Measurements from ENCODE around the gene PSME4. TPM values are rescaled to one million over a fixed set of nuclear protein-coding genes. Genes with fewer than 3 reads are reported as not detected.

PSME4 gene
- total RNA-seq, 1 donor from 2014 or later, result 63.6 TPM

DNA sequence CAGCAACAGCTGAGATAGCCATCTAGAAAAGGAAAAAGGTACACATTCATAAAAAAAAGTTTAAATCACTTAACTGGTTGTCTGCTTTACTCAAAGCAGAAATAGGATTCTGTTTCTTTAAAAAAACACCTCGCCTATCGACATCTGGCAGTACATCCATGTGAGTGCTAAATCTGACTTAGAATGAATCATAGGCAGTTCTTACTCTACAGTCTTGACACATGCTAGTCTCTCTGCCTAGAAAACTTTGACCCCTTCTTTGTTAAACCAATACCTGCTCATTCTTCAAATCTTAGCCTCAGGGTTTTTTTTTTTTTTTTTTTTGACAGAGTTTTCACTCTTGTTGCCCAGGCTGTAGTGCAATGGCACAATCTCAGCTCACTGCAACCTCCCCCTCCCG, 73.9 kb downstream of the PSME4 start:
- Histone ChIP-seq H3K4me1 (peaks cover 12% of the 10 kb centered on the region), H3K36me3 (peaks cover 96% of the 10 kb centered on the region), H3K27ac (replicated peaks) (peak overlapping the region; percentile 20), H3K27me3 (ENCODE audit: low read depth) (no peaks in the 10 kb centered on the region), H3K9me3 (replicated peaks) (no peaks in the 10 kb centered on the region), H3K4me3 (no peak overlapping the region)
- DNase-seq, result no peak
- intact Hi-C loops (cut with micrococcal nuclease), result no loop called here
- TF ChIP-seq, protein P1, sequence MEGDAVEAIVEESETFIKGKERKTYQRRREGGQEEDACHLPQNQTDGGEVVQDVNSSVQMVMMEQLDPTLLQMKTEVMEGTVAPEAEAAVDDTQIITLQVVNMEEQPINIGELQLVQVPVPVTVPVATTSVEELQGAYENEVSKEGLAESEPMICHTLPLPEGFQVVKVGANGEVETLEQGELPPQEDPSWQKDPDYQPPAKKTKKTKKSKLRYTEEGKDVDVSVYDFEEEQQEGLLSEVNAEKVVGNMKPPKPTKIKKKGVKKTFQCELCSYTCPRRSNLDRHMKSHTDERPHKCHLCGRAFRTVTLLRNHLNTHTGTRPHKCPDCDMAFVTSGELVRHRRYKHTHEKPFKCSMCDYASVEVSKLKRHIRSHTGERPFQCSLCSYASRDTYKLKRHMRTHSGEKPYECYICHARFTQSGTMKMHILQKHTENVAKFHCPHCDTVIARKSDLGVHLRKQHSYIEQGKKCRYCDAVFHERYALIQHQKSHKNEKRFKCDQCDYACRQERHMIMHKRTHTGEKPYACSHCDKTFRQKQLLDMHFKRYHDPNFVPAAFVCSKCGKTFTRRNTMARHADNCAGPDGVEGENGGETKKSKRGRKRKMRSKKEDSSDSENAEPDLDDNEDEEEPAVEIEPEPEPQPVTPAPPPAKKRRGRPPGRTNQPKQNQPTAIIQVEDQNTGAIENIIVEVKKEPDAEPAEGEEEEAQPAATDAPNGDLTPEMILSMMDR (IDR thresholded peaks at IDR 0.05; ENCODE audit: borderline replicate concordance), result no peak

DNA sequence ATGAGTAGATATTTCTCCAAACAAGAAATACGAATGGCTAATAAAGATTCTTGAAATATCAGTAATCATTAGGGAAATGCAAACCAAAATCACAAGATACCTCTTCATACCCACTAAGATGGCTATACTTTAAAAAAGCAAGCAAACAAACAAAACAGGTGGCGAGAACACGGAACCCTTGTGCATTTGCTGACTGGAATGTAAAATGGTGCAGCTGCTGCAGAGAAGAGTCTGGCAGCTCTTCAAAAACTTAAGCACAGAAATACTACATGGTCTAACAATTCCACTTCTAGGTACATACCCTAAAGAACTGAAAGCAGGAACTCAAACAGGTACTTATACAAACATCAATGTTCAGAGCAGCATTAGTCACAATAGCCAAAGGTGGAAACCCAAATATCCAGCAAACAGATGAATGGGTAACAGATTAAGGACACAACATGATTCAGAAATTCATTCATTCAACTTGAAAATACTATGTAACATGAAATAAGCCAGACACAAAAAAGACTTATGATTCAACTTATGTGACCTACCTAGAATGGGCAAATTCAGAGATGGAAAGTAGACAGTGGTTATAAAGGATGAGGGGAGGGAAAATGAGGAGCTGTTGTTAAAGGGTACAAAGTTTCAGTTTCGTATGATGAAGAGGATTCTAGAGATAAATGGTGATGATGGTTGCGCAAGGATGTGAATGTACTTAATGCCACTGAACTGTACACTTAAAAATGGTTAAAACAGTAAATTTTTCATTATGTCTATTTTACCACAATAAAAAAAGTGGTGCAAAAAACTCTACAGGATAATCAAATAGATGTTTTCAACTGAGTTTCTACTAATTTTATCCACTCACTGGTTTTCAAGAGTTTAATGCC, 84.2 kb downstream of the PSME4 start:
- no peaks in the 10 kb centered on the region for H3K9me3 ChIP-seq (replicated peaks)
- no peaks in the 10 kb centered on the region for H3K27me3 ChIP-seq (ENCODE audit: low read depth)
- H3K4me1 ChIP-seq, result no peaks in the 10 kb centered on the region
- intact Hi-C loops (cut with micrococcal nuclease), result no loop called here
- H3K4me3 ChIP-seq, result no peak overlapping the region
- no peak for DNase-seq
- TF ChIP-seq, protein P1 (IDR thresholded peaks at IDR 0.05; ENCODE audit: borderline replicate concordance), result no peak
- H3K36me3 ChIP-seq, result peaks cover 100% of the 10 kb centered on the region
- no peak overlapping the region for H3K27ac ChIP-seq (replicated peaks)

DNA sequence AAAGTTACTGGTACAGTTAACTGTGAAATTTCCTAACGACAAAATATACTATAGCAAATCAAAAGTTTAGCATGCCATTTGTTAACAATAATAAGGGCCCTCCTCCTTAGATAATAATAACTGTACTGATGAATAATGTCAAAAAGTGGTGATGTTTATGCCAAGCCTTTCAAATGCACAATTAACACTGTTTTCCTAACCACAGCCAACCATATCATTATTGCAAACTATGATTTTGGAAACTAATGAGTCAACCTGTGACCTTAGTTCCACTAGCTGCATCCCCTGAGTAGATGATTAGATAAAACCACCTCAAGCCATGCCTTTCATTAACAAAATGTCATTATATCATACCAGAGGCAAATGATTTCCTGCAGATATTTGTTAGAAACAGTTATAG, 85.9 kb downstream of the PSME4 start:
- intact Hi-C loops (cut with micrococcal nuclease), result no loop called here
- H3K4me3 ChIP-seq, result no peak overlapping the region
- no peaks in the 10 kb centered on the region for H3K4me1 ChIP-seq
- H3K9me3 ChIP-seq (replicated peaks), result no peaks in the 10 kb centered on the region
- TF ChIP-seq, protein P1 (IDR thresholded peaks at IDR 0.05; ENCODE audit: borderline replicate concordance), result no peak
- no peaks in the 10 kb centered on the region for H3K27me3 ChIP-seq (ENCODE audit: low read depth)
- peaks cover 98% of the 10 kb centered on the region for H3K36me3 ChIP-seq
- no peak overlapping the region for H3K27ac ChIP-seq (replicated peaks)
- no peak for DNase-seq

DNA sequence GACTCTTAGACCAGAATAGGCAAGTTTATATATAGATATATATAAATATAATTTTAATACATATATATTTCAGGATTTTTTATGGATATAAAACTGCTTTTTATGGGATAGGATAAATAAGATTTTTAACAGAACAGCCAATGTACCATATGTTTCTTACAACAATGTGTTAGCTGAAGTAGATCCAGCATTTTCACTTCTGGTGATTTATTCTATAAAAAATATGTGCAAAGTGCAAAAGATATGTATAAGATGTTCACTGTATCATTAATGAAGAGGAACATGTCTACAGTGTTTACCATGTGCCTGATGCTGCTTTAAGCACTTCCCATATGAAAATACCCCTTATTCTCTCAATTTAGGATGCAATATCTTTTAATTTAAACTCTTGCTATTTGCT, 88.8 kb downstream of the PSME4 start:
- DNase-seq, result no peak
- H3K27ac ChIP-seq (replicated peaks), result no peak overlapping the region

DNA sequence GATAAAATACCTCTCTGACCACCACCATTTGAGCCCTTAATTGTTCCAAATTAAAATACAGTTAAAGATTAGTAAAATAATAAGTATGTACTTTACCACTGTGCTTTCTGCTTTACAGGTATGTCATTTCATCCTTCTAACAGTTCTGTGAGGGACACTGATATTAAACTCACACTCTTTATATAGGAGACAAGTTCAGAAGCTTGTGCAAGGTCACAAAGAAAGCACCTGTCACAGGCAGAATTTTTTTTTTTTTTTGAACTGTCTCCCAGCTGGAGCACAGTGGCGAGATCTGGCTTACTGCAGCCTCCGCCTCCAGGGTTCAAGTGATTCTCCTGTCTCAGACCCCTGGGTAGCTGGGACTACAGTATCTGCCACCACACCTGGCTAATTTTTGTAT, 89.4 kb downstream of the PSME4 start:
- no peak overlapping the region for H3K4me3 ChIP-seq
- no peak overlapping the region for H3K27ac ChIP-seq (replicated peaks)
- peaks cover 78% of the 10 kb centered on the region for H3K36me3 ChIP-seq
- intact Hi-C loops (cut with micrococcal nuclease), result no loop called here
- H3K27me3 ChIP-seq (ENCODE audit: low read depth), result no peaks in the 10 kb centered on the region
- H3K9me3 ChIP-seq (replicated peaks), result no peaks in the 10 kb centered on the region
- no peaks in the 10 kb centered on the region for H3K4me1 ChIP-seq
- TF ChIP-seq, protein P1 (IDR thresholded peaks at IDR 0.05; ENCODE audit: borderline replicate concordance), result no peak
- no peak for DNase-seq

More for the DNA sequence above, 88.8 kb downstream of the PSME4 start:
- TF ChIP-seq, protein P1 (IDR thresholded peaks at IDR 0.05; ENCODE audit: borderline replicate concordance), result no peak
- Histone ChIP-seq H3K27me3 (ENCODE audit: low read depth) (no peaks in the 10 kb centered on the region), H3K4me3 (no peak overlapping the region), H3K9me3 (replicated peaks) (no peaks in the 10 kb centered on the region), H3K4me1 (no peaks in the 10 kb centered on the region), H3K36me3 (peaks cover 84% of the 10 kb centered on the region)
- intact Hi-C loops (cut with micrococcal nuclease), result no loop called here

All from left ventricle myocardium inferior (tissue), 1 donor.